Activated T-helper 9 cell treated with anti-CD3 and anti-CD28 coated beads, Interleukin-2, amount 50 U/mL, for 16 hours (primary cell): ENCODE measurements around the gene ACER1.
A peak's percentile ranks its signal among the peaks of the same experiment; 100 is the strongest.
"Not testable (repeated sequence)": the region's sequence is repeated elsewhere in the genome, so short reads cannot be mapped to it uniquely, and the experiment has no call there.

Experiments used
- DNase-seq: peaks from one replicate; pipeline ENCODE4 v3.0.0-alpha.2; 2020; ENCODE audit warnings: low read depth

ACER1 gene, protein sequence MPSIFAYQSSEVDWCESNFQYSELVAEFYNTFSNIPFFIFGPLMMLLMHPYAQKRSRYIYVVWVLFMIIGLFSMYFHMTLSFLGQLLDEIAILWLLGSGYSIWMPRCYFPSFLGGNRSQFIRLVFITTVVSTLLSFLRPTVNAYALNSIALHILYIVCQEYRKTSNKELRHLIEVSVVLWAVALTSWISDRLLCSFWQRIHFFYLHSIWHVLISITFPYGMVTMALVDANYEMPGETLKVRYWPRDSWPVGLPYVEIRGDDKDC

DNA sequence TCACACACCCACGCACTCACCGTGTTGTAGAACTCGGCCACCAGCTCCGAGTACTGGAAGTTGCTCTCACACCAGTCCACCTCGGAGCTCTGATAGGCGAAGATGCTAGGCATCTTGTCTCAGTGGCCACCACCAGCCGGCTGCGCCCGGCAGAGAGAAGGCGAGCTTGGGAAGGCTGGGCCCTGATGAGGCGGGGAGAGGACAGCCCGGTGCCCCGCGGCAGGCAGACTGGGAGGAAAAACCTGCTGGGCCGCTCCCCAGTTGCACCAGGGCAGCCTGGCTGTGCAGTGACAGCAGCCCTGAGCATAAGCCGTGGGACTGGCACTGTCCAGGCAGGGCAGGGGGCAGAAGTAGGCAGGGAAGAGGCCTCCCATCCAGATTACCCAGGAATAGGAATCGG is at the start of gene ACER1:
TSS of gene ACER1 (minus strand) at position 174 of the 400 bp plus-strand sequence. CDS start at position 113, 61 bp downstream.
- no peak for DNase-seq

- no peak for DNase-seq
Measured at GRCh38 chr19:6383188-6383587, 49.8 kb upstream of the ACER1 start.

GRCh38 chr19:6381030-6381750 is 47.8 kb upstream of the ACER1 start:
- no peak for DNase-seq

DNA sequence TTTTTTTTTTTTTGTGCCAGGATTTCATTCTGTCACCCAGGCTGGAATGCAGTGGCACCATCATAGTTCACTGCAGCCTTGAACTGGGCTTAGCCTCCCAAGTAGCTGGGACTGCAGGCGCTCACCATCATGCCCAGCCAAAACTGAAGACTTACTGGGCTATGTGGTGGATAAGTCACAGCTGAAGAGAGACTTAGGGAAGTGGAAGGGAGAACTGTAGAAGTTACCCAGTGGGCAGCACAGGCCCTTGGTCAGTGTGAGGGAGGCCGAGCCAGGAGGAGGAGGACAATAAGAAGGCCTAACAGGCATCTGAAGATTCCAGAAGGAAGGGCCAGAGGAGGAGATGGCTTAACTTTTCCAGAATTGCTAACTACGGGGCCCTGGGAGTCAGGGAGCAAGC is 46.3 kb upstream of the ACER1 start:
- no peak for DNase-seq

GRCh38 chr19:6378486-6378885 is 45.1 kb upstream of the ACER1 start:
- no peak for DNase-seq

DNA sequence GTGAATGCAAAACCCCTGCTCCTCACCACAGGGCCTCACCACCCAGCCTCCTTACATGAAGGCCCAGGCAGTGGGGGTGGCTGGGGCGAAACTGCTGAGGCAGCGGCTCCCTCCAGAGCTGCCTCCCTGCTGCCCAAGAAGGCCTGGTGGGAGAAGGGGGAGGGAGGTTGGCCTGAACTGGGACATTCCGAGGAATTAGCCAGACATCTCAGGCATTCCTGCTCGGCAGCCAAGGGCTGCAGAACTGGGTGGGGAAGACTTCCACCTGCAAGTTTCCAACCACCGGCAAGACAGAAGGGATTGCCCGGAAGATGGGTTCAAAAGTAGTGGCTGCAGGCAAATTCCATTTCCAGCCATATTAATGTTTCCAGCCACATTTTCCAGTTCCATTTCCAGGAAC is 44.6 kb upstream of the ACER1 start:
- no peak for DNase-seq

DNA sequence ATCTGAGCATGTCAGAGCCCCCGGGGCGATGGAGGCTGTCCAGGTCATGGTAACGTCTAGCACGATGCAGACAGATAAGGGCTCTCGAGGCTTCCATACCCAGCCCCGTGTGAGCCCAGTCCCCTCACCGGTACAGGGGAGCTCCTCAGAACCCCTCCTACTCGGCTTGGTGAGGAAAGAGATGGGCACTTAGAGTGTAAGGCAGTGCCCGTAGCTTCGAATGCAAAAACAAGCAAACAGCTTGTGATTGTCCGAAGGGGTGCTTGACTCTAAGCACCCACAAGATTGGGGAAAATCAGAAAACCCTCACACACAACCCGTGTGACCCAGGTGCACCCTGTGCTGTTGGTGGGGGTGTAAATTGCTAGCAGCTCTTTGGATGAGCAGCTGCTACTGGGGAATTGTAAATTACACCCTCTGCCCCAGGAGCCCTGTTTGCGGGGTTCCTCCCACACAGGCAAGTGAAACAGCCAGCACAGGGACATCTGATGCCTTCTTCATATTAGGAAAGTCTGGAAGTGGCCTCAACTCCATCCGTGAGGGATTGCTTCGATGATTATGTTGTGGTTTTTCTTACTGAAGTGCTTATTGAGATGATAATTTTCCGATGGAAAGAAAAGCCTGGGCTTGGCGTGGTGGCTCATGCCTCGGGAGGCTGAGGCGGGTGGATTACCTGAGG is 43.2 kb upstream of the ACER1 start:
- DNase-seq, result no peak

DNA sequence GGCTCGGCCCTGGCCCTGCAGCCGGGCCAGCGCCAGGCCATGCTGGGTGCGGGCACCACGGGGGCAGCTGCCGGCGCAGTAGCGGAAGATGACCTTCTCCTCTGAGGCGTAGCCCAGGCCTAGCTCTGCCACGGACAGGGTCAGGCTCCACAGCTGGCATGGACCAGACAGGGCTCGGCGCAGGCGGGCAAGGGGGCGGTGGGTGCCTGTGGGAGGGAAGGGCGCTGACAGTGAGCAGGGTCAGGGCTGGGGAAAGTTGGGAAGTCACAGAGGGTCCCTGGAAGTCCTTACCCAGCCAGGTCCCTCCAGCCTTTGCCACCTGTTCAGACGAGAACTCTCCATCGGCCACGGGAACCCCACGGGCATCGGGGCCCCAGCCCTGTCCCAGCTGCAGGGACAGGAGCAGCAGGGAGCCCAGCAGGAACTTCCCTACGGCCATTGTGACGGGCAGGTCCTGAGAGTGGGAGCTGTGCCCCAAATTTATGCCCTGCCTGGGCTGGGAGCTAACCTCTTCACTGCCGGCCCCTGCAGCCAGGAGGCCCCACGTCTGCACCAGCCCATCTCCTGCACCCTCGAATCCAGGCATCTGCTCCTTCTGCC is 42.1 kb upstream of the ACER1 start, which contains the start of gene PSPN:
TSS of gene PSPN (minus strand) at position 523 of the 600 bp plus-strand sequence. CDS start at position 439, 84 bp downstream.
- DNase-seq, result no peak

GRCh38 chr19:6374711-6375410 is 41.4 kb upstream of the ACER1 start:
- DNase-seq, result no peak

- no peak for DNase-seq
Measured at GRCh38 chr19:6374161-6374709, 40.8 kb upstream of the ACER1 start.

- DNase-seq, result no peak
Measured at GRCh38 chr19:6373813-6374108, 40.3 kb upstream of the ACER1 start.

- DNase-seq, result peak; percentile 98
Measured at GRCh38 chr19:6373096-6373812, 39.8 kb upstream of the ACER1 start.

DNA sequence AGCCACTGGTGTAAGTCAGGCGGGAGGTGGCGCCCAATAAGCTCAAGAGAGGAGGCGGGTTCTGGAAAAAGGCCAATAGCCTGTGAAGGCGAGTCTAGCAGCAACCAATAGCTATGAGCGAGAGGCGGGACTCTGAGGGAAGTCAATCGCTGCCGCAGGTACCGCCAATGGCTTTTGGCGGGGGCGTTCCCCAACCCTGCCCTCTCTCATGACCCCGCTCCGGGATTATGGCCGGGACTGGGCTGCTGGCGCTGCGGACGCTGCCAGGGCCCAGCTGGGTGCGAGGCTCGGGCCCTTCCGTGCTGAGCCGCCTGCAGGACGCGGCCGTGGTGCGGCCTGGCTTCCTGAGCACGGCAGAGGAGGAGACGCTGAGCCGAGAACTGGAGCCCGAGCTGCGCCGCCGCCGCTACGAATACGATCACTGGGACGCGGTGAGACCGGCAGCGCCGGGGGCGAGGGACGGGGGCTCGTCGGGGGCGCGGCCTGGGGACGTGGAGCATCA is 39.2 kb upstream of the ACER1 start, which contains the start of gene ALKBH7:
TSS of gene ALKBH7 (plus strand) at position 201 of the 502 bp plus-strand sequence. CDS start at position 228, 27 bp downstream.
- peak; percentile 90 for DNase-seq

DNA sequence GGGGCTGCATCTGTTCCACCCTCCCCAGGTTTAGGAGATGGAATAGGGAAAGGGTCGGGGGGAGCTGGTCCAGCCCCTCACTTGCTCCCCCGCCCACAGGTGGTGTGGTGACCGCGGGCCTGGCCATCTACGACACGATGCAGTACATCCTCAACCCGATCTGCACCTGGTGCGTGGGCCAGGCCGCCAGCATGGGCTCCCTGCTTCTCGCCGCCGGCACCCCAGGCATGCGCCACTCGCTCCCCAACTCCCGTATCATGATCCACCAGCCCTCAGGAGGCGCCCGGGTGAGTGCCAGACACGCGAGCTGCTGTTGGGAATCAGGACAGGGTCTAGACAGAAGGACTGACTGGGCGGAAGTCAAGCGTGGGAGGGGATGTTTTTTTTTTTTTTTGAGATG is 30.9 kb upstream of the ACER1 start:
- no peak for DNase-seq

DNA sequence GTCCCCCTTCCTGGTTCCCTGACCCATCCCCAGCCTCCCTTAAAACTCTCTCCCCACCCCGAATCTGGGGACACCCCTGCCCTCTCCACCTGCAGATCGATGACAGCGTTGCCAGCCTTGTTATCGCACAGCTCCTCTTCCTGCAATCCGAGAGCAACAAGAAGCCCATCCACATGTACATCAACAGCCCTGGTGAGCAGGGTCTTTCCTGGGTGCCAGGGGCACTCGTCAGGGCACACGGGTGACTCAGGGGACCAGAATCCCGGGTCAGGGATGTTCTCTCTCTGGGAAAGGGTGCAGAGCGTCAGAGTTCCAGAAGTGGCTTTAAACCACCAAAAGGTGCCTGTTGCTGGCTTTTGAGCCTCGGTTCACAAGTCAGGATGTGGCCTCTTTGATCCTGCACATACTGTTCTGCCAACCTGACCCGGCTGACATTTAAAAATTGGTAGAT is 29.0 kb upstream of the ACER1 start:
- DNase-seq, result no peak

- DNase-seq, result no peak
Measured at GRCh38 chr19:6362027-6362350, 28.6 kb upstream of the ACER1 start.

- not testable (repeated sequence) for DNase-seq
Measured at GRCh38 chr19:6360857-6361216, 27.4 kb upstream of the ACER1 start.

- DNase-seq, result not testable (repeated sequence)
Measured at GRCh38 chr19:6360445-6360844, 27.0 kb upstream of the ACER1 start.

DNA sequence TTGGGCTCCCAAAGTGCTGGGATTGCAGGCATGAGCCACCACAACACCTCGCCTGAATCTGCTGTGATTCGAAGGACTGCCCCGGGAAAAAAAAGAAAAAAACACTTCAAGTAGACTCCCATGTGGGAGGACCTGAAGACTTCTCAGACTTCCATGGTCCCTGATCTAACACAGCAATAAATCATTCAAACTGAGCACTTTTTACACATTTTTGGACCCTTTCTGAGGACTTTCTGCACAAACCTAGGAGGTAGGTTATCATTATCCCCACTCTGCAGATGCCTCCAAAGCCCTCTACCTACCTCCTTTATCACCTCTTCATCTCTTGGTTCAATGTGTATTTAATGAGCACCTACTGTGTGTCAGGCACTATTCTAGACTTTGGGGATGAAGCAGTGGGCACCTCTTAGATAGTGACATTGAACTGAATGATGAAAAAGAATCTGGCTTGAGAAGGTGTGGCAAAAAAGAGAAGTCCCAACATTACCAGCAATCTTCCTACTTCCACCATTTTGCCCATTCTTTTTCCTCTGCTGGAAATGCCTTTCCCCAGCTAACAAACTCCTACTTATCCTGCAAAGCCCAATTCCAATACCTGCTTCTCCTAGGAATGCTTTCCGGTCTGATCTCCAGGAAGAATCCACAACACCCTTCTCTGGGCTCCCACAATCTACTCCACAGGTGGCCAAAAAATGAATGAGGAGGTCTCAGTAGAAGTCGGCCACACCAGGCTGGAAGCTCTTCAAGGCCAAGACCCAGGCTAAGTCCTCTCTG is 26.3 kb upstream of the ACER1 start:
- no peak for DNase-seq

DNA sequence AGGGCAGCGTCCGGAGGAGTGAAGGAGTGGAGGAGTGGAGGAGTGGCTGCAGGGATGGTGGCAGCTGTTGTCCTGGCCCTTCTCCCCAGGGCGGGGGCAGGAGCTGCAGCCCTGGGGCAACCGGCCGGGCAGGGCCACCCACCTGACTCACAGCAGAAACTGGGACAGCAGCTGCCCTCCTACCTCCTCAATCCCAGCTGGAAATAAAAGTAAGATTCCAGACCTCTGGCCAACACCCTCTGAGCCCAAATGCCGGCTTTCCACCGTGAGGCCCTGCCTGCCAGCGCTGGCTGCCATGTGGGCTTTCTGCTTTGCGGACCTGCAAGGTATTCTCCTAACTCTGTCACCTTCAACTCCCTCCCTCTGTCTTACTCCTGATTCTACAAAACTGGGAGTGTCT is 24.6 kb upstream of the ACER1 start:
- no peak for DNase-seq
